ENCODE data around the gene KRT6A.
A peak's percentile ranks its signal among the peaks of the same experiment; 100 is the strongest.

The KRT6A gene

GRCh38 chr12:52515319-52515646 is 22.2 kb upstream of the KRT6A start:
- no peak overlapping the region for H3K4me3 ChIP-seq (ENCODE audit: low read length)
- DNase-seq (ENCODE audit: low read depth) = no peak
- no peak for TF ChIP-seq CTCF (conservative IDR thresholded peaks at IDR 0.05; ENCODE audit: low read length)

GRCh38 chr12:52514471-52515318 is 21.6 kb upstream of the KRT6A start:
- DNase-seq (ENCODE audit: low read depth) = no peak
- no peak for TF ChIP-seq CTCF (conservative IDR thresholded peaks at IDR 0.05; ENCODE audit: low read length)
- H3K4me3 ChIP-seq (ENCODE audit: low read length) = no peak overlapping the region

GRCh38 chr12:52513736-52514135 is 20.7 kb upstream of the KRT6A start:
- H3K4me3 ChIP-seq (ENCODE audit: low read length) = no peak overlapping the region
- no peak for DNase-seq (ENCODE audit: low read depth)
- TF ChIP-seq CTCF (conservative IDR thresholded peaks at IDR 0.05; ENCODE audit: low read length) = no peak

- no peak for DNase-seq (ENCODE audit: low read depth)
- no peak for TF ChIP-seq CTCF (conservative IDR thresholded peaks at IDR 0.05; ENCODE audit: low read length)
- H3K4me3 ChIP-seq (ENCODE audit: low read length) = no peak overlapping the region
Observed at GRCh38 chr12:52508211-52508610, 15.2 kb upstream of the KRT6A start.

- no peak overlapping the region for H3K4me3 ChIP-seq (ENCODE audit: low read length)
- TF ChIP-seq CTCF (conservative IDR thresholded peaks at IDR 0.05; ENCODE audit: low read length) = peak; percentile 82
- peak; percentile 81 for DNase-seq (ENCODE audit: low read depth)
Observed at GRCh38 chr12:52506858-52507715, 14.0 kb upstream of the KRT6A start.

- DNase-seq (ENCODE audit: low read depth) = no peak
- H3K4me3 ChIP-seq (ENCODE audit: low read length) = no peak overlapping the region
- no peak for TF ChIP-seq CTCF (conservative IDR thresholded peaks at IDR 0.05; ENCODE audit: low read length)
Observed at GRCh38 chr12:52502877-52503276, 9.8 kb upstream of the KRT6A start.

All from AG10803 (cell line).